Measurements from ENCODE around the gene WDR18.
A peak's percentile ranks its signal among the peaks of the same experiment; 100 is the strongest.

The WDR18 gene

GRCh38 chr19:953445-954271, 30.5 kb upstream of the WDR18 start:
- Histone ChIP-seq H3K4me2 (ENCODE audit: low read length) (peak overlapping the region; percentile 74), H3K9ac (ENCODE audit: low read length) (no peak overlapping the region), H3K79me1 (ENCODE audit: low read length) (peaks cover 66% of the 10 kb centered on the region), H3K18ac (ENCODE audit: low read length) (peak overlapping the region; percentile 91), H3K9me3 (ENCODE audit: insufficient read depth, low read depth, low read length) (no peaks in the 10 kb centered on the region), H3K4me3 (ENCODE audit: low read depth, low read length) (no peak overlapping the region), H3K27ac (ENCODE audit: low read depth, low read length) (peak overlapping the region; percentile 99), H3K79me2 (ENCODE audit: control insufficient read depth, insufficient read depth, low read length, poor library complexity) (peaks cover 56% of the 10 kb centered on the region), H3K23ac (ENCODE audit: low read length) (no peak overlapping the region), H2AFZ (ENCODE audit: insufficient read depth, low read length, poor library complexity) (peak overlapping the region; percentile 64), H2AK5ac (ENCODE audit: low read length) (peak overlapping the region; percentile 98), H4K8ac (ENCODE audit: low read depth, low read length) (peak overlapping the region; percentile 88), H3K4me1 (ENCODE audit: control insufficient read depth in 1 of 2, insufficient read depth in 2 of 2, low read length in 2 of 2) (peaks cover 59 to 66% of the 10 kb centered on the region in 2 experiments), H2BK12ac (ENCODE audit: low read length) (peak overlapping the region; percentile 90), H2BK5ac (ENCODE audit: low read depth, low read length, poor library complexity) (peak overlapping the region; percentile 95), H3K14ac (ENCODE audit: low read length) (peak overlapping the region; percentile 87), H3K27me3 (ENCODE audit: insufficient read depth, low read length) (no peaks in the 10 kb centered on the region), H4K12ac (ENCODE audit: low read depth, low read length) (peak overlapping the region; percentile 37), H4K91ac (ENCODE audit: low read depth, low read length) (peak overlapping the region; percentile 92), H2BK120ac (ENCODE audit: insufficient read depth, low read length, poor library complexity) (peak overlapping the region; percentile 97), H3K36me3 (ENCODE audit: control insufficient read depth in 1 of 2, insufficient read depth in 2 of 2, low read length in 2 of 2) (peaks cover 15 to 24% of the 10 kb centered on the region in 2 experiments), H3K4ac (ENCODE audit: low read depth, low read length) (peak overlapping the region; percentile 98)
- no peak for DNase-seq
- WGBS (ENCODE audit: extremely low coverage, insufficient coverage, insufficient read length): no CpG with 5 or more reads among the region's 33 CpGs

GRCh38 chr19:954272-954671, 29.9 kb upstream of the WDR18 start:
- peak overlapping the region; percentile 90 for H2BK12ac ChIP-seq (ENCODE audit: low read length)
- peak overlapping the region; percentile 87 for H3K14ac ChIP-seq (ENCODE audit: low read length)
- H3K18ac ChIP-seq (ENCODE audit: low read length): peak overlapping the region; percentile 91
- peak overlapping the region; percentile 37 for H4K12ac ChIP-seq (ENCODE audit: low read depth, low read length)
- H3K27ac ChIP-seq (ENCODE audit: low read depth, low read length): peak overlapping the region; percentile 99
- H3K4me2 ChIP-seq (ENCODE audit: low read length): no peak overlapping the region
- peak in 1 of 2 donors; percentile 53 for DNase-seq
- H3K79me2 ChIP-seq (ENCODE audit: control insufficient read depth, insufficient read depth, low read length, poor library complexity): peaks cover 51% of the 10 kb centered on the region
- peak overlapping the region; percentile 98 for H3K4ac ChIP-seq (ENCODE audit: low read depth, low read length)
- peak overlapping the region; percentile 97 for H2BK120ac ChIP-seq (ENCODE audit: insufficient read depth, low read length, poor library complexity)
- H3K79me1 ChIP-seq (ENCODE audit: low read length): peaks cover 66% of the 10 kb centered on the region
- H3K36me3 ChIP-seq (ENCODE audit: control insufficient read depth in 1 of 2, insufficient read depth in 2 of 2, low read length in 2 of 2): peaks cover 17 to 26% of the 10 kb centered on the region in 2 experiments
- H2BK5ac ChIP-seq (ENCODE audit: low read depth, low read length, poor library complexity): peak overlapping the region; percentile 95
- H3K27me3 ChIP-seq (ENCODE audit: insufficient read depth, low read length): no peaks in the 10 kb centered on the region
- H3K23ac ChIP-seq (ENCODE audit: low read length): no peak overlapping the region
- no CpG with 5 or more reads among the region's 14 CpGs for whole genome bisulfite sequencing (ENCODE audit: extremely low coverage, insufficient coverage, insufficient read length)
- peak overlapping the region; percentile 92 for H4K91ac ChIP-seq (ENCODE audit: low read depth, low read length)
- no peak overlapping the region for H3K9ac ChIP-seq (ENCODE audit: low read length)
- peak overlapping the region; percentile 51 for H2AFZ ChIP-seq (ENCODE audit: insufficient read depth, low read length, poor library complexity)
- no peak overlapping the region for H3K4me3 ChIP-seq (ENCODE audit: low read depth, low read length)
- H4K8ac ChIP-seq (ENCODE audit: low read depth, low read length): peak overlapping the region; percentile 88
- peak overlapping the region; percentile 98 for H2AK5ac ChIP-seq (ENCODE audit: low read length)
- H3K9me3 ChIP-seq (ENCODE audit: insufficient read depth, low read depth, low read length): no peaks in the 10 kb centered on the region
- H3K4me1 ChIP-seq (ENCODE audit: control insufficient read depth in 1 of 2, insufficient read depth in 2 of 2, low read length in 2 of 2): peaks cover 59 to 67% of the 10 kb centered on the region in 2 experiments

GRCh38 chr19:954672-955494, 29.3 kb upstream of the WDR18 start:
- Histone ChIP-seq H3K36me3 (ENCODE audit: control insufficient read depth in 1 of 2, insufficient read depth in 2 of 2, low read length in 2 of 2) (peaks cover 22 to 27% of the 10 kb centered on the region in 2 experiments), H2BK5ac (ENCODE audit: low read depth, low read length, poor library complexity) (peak overlapping the region; percentile 95), H3K79me1 (ENCODE audit: low read length) (peaks cover 65% of the 10 kb centered on the region), H2BK120ac (ENCODE audit: insufficient read depth, low read length, poor library complexity) (peak overlapping the region; percentile 97), H3K4me3 (ENCODE audit: low read depth, low read length) (no peak overlapping the region), H3K27ac (ENCODE audit: low read depth, low read length) (peak overlapping the region; percentile 99), H3K4me2 (ENCODE audit: low read length) (no peak overlapping the region), H3K4me1 (ENCODE audit: control insufficient read depth in 1 of 2, insufficient read depth in 2 of 2, low read length in 2 of 2) (peaks cover 62 to 72% of the 10 kb centered on the region in 2 experiments), H2BK12ac (ENCODE audit: low read length) (peak overlapping the region; percentile 90), H3K27me3 (ENCODE audit: insufficient read depth, low read length) (no peaks in the 10 kb centered on the region), H4K8ac (ENCODE audit: low read depth, low read length) (peak overlapping the region; percentile 88), H3K9me3 (ENCODE audit: insufficient read depth, low read depth, low read length) (no peaks in the 10 kb centered on the region), H3K4ac (ENCODE audit: low read depth, low read length) (peak overlapping the region; percentile 98), H3K23ac (ENCODE audit: low read length) (no peak overlapping the region), H2AK5ac (ENCODE audit: low read length) (peak overlapping the region; percentile 98), H3K14ac (ENCODE audit: low read length) (peak overlapping the region; percentile 87), H2AFZ (ENCODE audit: insufficient read depth, low read length, poor library complexity) (peak overlapping the region; percentile 8), H3K79me2 (ENCODE audit: control insufficient read depth, insufficient read depth, low read length, poor library complexity) (peaks cover 54% of the 10 kb centered on the region), H4K91ac (ENCODE audit: low read depth, low read length) (peak overlapping the region; percentile 92), H4K12ac (ENCODE audit: low read depth, low read length) (peak overlapping the region; percentile 19), H3K18ac (ENCODE audit: low read length) (peak overlapping the region; percentile 91), H3K9ac (ENCODE audit: low read length) (no peak overlapping the region)
- DNase-seq: peak; percentile 82 to 85
- WGBS (ENCODE audit: extremely low coverage, insufficient coverage, insufficient read length): no CpG with 5 or more reads among the region's 43 CpGs
